Ishikawa (cell line): ENCODE measurements around the gene TROAP.

Experiments used
- CEBPB ChIP-seq: IDR thresholded peaks from 2 replicates; pipeline ENCODE4 v1.6.1; 2012
- CREB1 ChIP-seq: IDR thresholded peaks from 2 replicates; pipeline ENCODE4 v1.6.1; 2012; ENCODE audit warnings: low read depth
- RAD21 ChIP-seq: IDR thresholded peaks from 2 replicates; pipeline ENCODE4 v1.6.1; 2012; ENCODE audit warnings: low read depth
- TAF1 ChIP-seq: IDR thresholded peaks from 2 replicates; pipeline ENCODE4 v1.6.1; 2012; ENCODE audit warnings: low read depth, mild to moderate bottlenecking
- TCF12 ChIP-seq: IDR thresholded peaks from 2 replicates; pipeline ENCODE4 v1.6.1; 2012; ENCODE audit warnings: low read depth
- TEAD4 ChIP-seq: IDR thresholded peaks from 2 replicates; pipeline ENCODE4 v1.6.1; 2012
- TF ChIP-seq, protein P1 (sequence below): IDR thresholded peaks from 2 replicates; pipeline ENCODE4 v1.6.1; 2012; ENCODE audit warnings: low read depth, mild to moderate bottlenecking

DNA sequence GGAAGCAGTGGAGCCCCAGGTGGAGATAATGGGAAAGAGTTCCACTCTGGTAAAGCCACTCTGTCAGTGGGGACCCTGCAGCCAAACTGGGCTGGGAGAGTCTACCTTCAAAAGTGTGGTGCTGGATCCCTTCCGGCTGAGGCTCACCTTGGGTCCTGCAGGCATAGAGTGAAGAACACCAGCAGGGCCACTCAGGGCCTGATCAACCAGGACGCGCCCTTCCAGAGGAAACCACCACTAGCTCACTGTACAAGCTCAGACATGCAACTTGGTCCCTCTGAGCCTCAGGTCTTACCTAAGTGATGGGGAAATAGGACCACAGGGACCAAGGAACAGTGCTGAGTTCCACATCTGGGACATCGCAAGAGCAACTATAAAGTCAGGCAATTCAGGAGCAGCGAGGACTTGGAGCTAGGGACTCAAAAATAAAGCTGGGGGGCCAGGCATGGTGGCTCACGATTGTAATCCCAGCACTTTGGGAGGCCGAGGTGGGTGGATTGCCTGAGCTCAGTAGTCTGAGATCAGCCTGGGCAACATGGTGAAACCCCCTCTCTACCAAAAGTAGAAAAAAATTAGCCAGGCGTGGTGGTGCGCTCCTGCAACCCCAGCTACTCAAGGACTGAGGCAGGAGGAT is 34.0 kb upstream of the TROAP start:
- TF ChIP-seq TEAD4: no peak
- TF ChIP-seq RAD21: no peak
- TF ChIP-seq, protein P1, sequence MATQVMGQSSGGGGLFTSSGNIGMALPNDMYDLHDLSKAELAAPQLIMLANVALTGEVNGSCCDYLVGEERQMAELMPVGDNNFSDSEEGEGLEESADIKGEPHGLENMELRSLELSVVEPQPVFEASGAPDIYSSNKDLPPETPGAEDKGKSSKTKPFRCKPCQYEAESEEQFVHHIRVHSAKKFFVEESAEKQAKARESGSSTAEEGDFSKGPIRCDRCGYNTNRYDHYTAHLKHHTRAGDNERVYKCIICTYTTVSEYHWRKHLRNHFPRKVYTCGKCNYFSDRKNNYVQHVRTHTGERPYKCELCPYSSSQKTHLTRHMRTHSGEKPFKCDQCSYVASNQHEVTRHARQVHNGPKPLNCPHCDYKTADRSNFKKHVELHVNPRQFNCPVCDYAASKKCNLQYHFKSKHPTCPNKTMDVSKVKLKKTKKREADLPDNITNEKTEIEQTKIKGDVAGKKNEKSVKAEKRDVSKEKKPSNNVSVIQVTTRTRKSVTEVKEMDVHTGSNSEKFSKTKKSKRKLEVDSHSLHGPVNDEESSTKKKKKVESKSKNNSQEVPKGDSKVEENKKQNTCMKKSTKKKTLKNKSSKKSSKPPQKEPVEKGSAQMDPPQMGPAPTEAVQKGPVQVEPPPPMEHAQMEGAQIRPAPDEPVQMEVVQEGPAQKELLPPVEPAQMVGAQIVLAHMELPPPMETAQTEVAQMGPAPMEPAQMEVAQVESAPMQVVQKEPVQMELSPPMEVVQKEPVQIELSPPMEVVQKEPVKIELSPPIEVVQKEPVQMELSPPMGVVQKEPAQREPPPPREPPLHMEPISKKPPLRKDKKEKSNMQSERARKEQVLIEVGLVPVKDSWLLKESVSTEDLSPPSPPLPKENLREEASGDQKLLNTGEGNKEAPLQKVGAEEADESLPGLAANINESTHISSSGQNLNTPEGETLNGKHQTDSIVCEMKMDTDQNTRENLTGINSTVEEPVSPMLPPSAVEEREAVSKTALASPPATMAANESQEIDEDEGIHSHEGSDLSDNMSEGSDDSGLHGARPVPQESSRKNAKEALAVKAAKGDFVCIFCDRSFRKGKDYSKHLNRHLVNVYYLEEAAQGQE: no peak
- no peak for TF ChIP-seq CEBPB
- TF ChIP-seq TCF12: no peak
- TF ChIP-seq CREB1: no peak
- TF ChIP-seq TAF1: no peak
